Fibroblast of mammary gland (primary cell): ENCODE results near the gene RBM38.

Source experiments
- DNase-seq: peaks from one replicate; pipeline ENCODE4 v3.0.0-alpha.2; 2010; ENCODE audit warnings: low read depth
- H3K4me3 ChIP-seq: 2 replicates; pipeline ENCODE4 v1.5.1; 2011; ENCODE audit warnings: low read depth, mild to moderate bottlenecking, low read length, moderate library complexity; ENCODE audit not compliant: control insufficient read depth
- CTCF ChIP-seq: conservative IDR thresholded peaks from 2 replicates; pipeline ENCODE4 v1.5.1; 2011; ENCODE audit warnings: low read depth, low read length, inconsistent platforms; ENCODE audit not compliant: control insufficient read depth, insufficient read depth

RBM38 gene

GRCh38 chr20:57369596-57369995, 21.6 kb upstream of the RBM38 start:
- no peak for TF ChIP-seq CTCF
- no peak overlapping the region for H3K4me3 ChIP-seq
- no peak for DNase-seq

GRCh38 chr20:57370316-57370715, 20.9 kb upstream of the RBM38 start:
- no peak for DNase-seq
- TF ChIP-seq CTCF: no peak
- no peak overlapping the region for H3K4me3 ChIP-seq

GRCh38 chr20:57371363-57371762, 19.8 kb upstream of the RBM38 start:
- no peak for DNase-seq
- no peak for TF ChIP-seq CTCF
- H3K4me3 ChIP-seq: no peak overlapping the region

GRCh38 chr20:57372157-57372556, 19.0 kb upstream of the RBM38 start:
- no peak for TF ChIP-seq CTCF
- no peak overlapping the region for H3K4me3 ChIP-seq
- no peak for DNase-seq

GRCh38 chr20:57372581-57373350, 18.4 kb upstream of the RBM38 start:
- H3K4me3 ChIP-seq: no peak overlapping the region
- TF ChIP-seq CTCF: no peak
- no peak for DNase-seq

- no peak for TF ChIP-seq CTCF
- DNase-seq: no peak
- no peak overlapping the region for H3K4me3 ChIP-seq
Measured at GRCh38 chr20:57374343-57374930, 16.8 kb upstream of the RBM38 start.
